Activated T-helper 1 cell treated with anti-CD3 and anti-CD28 coated beads, Interleukin-2, amount 50 U/mL, for 16 hours (primary cell): ENCODE measurements around the gene LCLAT1.
"Not testable (repeated sequence)": the region's sequence is repeated elsewhere in the genome, so short reads cannot be mapped to it uniquely, and the experiment has no call there.

Source experiments
- DNase-seq, 2 donors: peaks; one replicate each; pipeline ENCODE4 v3.0.0-alpha.2; 2020; ENCODE audit warnings: low read depth in 1 of 2, low spot score in 1 of 2

The LCLAT1 gene

DNA sequence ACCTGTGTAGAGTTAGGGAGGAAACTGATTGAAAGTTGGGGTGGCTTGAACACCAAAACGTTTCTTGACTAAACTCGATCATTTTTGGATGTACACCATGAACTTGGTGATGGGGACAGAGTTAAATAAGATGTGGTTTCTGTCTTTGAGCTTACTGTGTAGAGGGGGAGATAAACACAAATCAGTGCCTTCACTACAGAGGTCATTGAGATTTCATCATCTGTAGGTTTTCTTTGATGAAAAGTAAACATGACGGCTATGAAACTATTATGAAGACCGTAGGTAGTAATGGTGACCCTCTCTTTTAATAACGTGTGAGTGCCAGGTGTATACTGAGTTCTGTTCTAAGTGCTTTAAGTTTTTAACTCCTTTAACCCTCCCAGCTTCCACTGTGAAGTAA lies 6.5 kb downstream of the LCLAT1 start:
- no peak for DNase-seq

DNA sequence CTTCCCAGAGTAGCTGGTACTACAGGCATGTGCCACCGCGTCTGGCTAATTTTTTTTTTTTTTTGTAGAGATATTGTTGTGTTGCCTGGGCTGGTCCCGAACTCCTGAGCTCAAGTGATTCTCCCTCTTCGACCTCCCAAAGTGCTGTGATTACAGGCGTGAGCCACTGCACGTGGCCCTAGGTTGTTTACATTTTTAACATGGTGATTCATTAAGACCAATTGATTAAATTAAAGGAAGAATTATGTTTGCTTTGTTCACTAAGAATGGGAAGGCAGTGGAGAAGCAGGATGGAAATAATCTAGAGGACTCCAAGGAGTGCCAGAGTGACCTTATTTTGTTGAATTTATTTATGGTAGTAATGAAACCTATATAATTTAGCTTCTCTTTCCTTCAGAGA lies 7.5 kb downstream of the LCLAT1 start:
- no peak for DNase-seq

DNA sequence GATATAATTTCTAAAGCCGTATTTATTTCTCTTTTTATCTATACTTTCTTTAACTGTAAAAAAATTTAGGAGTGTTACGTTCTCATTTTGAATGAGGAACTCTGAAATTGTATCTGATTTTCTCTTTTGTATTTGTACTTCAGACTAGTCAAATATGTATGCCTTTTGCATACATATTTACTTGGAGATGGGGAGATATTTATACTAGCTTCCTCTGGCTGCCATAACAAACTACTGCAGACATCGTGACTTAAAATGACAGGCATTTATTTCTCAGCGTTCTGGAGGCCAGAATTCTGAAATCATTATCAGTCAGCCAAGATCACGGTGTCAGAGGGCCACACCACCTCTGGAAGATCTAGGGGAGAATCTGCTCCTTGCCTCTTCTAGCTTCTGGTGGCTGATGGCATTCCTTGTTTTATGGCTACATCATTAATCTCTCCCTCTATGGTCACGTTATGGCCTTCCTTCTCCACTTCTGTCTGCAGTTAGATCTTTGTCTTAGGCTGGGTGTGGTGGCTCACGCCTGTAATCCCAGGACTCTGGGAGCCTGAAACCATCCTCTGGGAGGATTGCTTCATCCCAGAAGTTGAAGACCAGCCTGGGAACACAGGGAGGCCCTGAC lies 8.2 kb downstream of the LCLAT1 start:
- no peak for DNase-seq

DNA sequence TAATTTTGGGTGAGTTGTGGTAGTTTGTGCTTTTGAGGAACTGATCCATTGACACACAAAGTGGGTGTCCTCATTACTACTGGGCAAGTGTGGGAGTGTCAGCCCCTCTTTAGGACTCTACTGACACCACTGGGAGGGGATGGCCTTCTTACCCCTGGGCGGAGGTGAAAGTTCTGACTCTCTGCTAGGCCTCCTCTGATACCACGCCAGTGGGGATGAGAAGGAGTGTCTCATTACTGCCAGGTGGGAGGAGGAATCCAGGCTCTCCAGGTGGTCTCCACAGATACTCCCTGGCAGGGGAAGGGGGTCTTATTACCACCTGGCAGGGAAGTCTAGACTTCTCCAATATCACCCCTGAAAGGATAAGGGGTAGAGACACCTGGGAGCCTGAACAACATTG lies 9.1 kb downstream of the LCLAT1 start:
- DNase-seq: no peak

DNA sequence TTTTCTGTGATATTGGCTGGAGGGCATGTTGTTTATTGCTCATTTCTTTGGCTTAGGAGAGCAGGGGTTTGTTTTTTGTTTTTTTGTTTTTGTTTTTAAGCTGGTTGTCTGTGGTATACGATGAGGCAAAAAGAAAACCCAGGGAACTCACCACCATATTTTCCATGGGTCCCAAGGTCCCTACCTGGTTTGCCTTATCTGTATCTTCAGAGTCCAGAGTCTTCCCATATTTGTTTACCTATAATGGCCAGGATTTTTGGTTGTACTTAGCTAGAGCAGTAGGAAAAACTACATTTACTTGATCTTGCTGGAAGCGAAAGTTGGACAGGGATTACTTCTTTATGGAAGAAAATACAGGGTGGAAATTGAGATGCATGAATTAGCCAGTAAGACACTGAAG lies 9.5 kb downstream of the LCLAT1 start:
- no peak for DNase-seq

DNA sequence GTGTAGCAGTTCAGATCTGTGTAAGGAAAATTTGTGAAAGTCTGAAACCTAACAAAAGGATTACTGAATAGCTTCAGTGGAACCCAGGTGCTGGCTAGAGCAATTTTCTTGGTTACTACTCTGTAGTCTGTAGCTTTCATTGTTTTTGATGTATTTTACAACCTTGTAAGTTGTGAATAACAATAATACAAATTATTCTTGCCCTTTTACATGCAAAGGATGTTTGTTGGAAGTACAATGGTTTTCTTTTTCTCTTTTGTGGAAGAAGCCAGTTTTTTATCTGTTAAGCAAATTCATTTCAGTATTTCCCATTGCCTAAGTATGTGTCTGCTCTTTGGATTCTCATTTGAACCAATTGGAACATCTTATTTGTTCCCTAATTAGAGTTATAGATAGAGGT lies 10.2 kb downstream of the LCLAT1 start:
- DNase-seq: no peak

DNA sequence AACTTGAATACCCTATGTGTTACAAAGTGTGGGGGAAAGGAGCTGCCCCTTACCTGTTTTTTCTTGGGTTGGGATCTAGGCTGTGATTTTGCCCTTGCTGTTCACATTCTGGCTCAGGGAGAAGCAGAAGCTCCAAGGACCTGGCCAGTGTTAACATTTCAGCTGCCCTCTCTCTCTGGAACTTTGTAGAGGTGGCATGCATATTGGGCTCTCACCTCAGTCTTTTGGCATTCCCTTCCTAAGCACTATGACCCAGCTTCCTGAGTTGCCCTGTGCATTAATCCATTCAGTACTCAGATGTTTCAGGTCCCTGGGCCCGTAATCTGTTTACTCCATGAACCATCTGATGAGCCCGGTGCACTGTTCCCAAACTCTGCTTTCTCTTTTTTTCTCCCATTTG lies 12.1 kb downstream of the LCLAT1 start:
- no peak for DNase-seq

DNA sequence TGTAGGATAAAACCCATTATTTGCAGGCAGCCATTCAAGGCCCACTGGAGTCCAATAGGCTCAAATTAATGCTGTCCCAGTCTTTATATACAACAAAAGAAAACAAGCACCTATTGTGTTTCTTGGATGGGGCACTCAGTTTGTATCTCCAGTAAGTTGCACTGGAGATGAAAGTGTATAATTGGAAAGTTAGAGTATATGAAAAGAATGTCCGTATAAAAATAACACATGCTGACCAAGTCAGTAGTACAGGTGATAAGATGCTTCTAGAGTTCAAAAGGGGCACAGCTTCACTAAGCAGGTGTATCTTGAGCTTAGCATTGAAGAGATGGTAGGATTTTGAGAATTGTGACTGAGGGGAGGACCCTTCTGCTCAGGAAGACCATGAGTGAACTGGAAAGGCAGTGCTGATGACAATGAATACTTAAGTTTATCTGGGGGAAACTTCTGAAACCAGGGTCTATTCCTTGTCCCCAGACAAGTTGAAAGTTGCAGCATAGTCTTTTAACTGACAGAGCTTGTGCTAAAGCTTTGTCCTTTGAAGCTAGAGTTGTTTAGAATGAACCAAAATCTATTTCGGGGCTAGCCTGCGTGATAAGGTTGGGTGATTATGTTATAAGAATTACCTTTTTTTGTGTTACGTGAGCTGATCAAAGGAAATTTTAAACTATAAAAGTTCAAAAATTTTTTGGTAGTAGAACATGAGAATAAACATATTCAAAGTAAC lies 15.2 kb downstream of the LCLAT1 start:
- DNase-seq: no peak

DNA sequence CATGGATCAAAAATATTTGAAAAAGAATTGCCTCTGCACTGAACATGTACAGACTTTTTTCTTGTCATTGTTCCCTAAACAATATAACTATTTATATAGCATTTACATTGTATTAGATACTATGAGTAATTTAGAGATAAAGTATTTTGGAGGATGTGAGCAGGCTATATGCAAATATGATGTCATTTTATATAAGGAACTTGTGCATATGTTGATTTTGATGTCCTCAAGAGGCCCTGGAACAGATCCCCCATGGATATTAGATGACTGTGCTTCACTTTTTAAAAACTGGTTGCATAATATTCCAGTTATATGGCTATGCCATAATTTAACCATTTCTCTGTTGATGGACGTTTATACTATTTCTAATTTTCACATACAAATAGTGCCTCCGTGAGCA lies 16.5 kb downstream of the LCLAT1 start:
- no peak for DNase-seq

DNA sequence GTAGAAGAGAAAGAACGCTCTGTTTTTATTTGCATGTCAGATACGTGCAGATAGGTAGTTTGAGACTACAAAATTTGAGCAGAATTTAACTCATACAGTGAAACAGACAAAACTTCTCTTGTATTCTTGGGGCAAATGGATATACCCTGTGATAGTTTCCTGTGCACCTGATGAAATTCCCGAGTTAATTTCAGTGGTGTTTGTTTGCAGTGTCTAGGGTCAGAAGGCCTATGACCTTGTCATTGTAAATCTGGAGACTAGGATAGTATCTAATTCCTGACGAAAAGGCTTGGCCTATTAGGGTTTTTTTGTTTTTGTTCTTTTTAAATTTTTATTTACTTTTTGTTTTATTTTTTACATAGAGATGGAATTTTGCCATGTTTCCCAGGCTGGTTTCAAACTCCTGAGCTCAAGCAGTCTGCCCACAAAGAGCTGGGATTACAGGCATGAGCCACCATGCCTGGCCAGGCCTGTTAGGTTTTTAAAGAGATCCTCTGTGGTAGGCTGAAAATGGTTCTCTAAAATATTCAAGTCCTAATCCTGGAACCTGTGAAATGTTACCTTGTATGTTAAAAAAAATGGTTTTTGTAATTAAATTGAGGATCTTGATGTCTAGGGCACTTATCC lies 17.6 kb downstream of the LCLAT1 start:
- no peak for DNase-seq

DNA sequence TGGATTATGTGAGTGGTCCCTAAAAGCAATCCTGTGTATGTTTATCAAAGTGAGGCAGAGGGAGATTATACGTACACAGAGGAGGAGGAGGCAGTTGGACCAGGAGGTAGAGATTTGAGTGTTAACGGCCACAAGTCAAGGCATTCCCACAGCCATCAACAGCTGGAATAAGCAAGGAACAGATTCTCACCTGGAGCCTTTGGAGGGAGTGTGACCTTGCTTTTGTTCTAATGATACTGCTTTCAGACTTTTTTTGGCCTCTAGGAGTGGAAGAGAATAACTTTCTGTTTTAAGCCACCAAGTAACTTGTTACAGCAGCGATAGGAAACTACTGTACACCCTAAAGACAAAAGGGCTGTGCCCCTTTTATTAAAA lies 18.1 kb downstream of the LCLAT1 start:
- DNase-seq: no peak

DNA sequence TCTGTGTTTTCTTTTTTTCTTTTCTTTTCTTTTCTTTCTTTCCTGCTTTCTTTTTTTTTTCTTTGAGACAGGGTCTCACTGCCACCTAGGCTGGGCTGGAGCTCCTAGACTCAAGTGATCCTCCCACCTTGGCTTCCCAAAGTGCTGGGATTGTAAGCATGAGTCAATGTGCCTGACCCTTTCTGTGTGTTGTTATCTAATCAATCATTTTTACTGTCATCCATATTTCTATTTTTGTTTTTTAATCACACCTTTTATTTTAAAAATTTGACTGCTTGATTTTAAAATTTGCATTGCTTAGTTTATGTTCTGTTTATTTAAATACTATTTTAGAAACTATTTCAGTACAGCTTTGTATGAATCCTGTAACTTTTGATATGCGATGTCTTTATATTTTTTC lies 19.2 kb downstream of the LCLAT1 start:
- DNase-seq: no peak

DNA sequence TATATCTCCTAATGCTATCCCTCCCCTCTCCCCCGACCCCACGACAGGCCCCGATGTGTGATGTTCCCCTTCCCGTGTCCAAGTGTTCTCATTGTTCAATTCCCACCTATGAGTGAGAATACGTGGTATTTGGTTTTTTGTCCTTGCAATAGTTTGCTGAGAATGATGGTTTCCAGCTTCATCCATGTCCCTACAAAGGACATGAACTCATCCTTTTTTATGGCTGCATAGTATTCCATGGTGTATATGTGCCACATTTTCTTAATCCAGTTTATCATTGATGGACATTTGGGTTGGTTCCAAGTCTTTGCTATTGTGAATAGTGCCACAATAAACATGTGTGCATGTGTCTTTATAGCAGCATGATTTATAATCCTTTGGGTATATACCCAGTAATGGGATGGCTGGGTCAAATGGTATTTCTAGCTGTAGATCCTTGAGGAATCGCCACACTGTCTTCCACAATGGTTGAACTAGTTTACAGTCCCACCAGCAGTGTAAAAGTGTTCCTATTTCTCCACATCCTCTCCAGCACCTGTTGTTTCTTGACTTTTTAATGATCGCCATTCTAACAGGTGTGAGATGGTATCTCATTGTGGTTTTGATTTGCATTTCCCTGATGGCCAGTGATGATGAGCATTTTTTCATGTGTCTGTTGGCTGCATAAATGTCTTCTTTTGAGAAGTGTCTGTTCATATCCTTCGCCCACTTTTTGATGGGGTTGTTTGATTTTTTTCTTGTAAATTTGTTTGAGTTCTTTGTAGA lies 20.2 kb downstream of the LCLAT1 start:
- DNase-seq: not testable (repeated sequence)

DNA sequence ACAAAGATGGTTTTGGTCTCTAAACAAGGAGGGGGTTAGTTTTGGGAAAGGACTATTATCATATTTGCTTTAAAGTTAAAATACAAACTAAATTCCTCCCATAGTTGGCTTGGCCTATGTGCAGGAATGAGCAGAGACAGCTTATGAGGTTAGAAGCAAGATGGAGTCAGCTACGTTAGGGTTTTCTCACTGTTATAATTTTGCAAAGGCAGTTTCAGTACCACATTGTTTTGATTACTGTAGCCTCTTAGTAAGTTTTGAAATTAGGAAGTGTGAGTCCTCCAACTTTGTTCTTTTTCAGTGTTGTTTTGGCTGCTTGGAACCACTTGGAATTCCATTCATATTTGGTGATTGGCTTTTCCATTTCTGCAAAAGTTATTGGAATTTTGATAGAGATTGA lies 23.4 kb downstream of the LCLAT1 start:
- no peak for DNase-seq

DNA sequence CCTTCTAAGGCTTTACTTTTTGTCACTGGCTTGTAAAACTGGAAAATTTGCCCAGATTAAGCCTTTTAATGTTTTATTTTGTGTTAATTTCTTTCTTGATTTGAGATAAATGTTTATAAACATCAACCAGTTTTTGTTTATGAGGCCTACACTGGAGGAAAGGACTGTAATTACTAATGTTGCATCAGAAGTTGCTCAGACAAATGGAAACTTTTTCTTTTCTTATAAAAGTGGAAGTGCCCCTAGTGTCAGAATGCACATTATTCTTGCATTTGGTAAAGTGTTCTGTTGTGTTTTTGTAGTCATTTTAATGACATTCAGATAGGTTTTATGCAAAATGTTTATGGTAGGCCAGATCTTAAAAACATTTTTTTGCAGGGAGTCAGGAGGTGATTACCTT lies 25.3 kb downstream of the LCLAT1 start:
- no peak for DNase-seq

DNA sequence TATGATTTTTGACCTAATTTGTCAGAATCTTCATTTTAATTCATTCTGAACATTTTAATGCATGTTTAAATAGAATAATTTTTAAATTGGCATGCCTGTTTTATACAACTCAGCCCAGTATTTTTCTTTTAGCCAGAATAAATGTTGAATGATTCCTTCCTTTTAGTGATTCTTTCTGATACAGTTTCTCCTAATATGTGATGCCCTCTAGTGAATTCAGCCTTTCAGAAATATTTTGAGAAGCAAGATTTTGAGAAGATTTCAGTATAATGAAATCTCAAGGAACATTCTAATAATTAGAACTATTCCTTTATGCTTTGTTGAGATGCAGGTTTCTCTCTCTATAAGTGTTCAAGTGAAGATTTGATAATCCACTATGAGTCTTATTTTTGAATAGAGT lies 28.5 kb downstream of the LCLAT1 start:
- no peak for DNase-seq

DNA sequence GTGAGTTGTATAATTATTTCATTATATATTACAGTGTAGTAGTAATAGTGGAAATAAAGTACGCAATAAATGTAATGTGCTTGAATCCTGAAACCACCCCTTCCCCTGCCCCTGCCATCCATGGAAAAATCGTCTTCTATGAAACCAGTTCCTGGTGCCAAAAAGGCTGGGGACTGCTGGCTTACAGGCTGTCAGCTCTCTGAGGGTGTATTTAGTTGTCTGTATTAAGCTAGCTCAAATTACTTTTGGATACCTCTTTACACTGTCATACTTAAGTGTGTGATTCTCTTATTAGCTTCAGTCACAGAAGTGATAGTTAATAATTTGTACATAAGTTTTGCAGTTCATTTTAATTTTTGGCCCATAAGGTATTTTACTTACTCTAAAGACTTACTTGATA lies 29.6 kb downstream of the LCLAT1 start:
- no peak for DNase-seq

DNA sequence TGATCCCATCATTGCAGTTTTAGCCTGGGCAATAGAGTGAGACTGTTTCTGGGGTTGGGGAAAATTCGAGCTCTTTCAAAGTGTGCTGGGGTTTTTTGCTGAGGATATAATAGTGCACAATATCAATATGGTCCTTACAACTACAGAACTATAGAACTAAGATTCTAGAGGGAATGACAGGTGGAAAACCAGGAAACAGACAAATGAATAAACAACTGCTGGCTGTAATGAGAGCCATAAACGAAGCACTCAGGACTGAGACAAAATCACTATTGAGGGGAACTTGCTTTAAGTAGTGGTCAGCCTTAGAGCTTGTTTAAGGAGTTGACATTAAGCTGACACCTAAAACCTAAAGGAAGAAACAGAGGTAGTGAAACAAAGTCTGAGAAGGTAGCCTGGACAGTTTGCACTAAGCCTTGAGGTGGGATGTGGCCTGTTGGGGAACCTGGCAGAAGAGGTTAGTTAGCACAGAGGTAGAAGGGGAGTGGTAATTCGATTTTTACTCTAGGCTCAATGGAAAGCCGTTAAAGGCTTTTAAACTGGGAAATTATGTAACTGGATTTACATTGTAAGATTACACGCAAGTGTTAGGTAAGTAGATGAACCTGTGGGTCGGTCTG lies 33.8 kb downstream of the LCLAT1 start:
- DNase-seq: no peak

DNA sequence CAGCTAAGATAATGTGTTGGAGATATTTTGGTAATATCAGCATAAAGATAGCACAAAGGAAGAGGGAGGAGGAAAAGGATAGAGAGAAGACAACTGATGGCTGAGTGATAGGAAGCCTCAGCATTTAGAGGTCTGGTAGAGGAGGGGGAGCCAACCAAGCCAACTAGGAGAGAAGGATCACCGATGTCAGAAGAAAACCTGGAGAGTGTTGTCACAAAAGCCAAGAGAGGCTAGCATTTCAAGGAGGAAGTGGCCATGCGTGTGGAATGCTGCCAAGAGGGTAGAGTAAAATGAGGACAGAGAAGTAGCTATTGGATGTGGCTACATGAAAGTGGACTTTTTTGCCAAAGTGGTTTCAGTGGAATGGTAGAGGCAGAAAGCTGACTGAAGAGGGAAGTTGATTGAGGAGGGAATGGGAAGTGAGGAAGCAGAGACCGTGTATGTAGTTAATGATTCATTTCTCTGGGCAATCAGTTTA lies 34.3 kb downstream of the LCLAT1 start:
- no peak for DNase-seq

DNA sequence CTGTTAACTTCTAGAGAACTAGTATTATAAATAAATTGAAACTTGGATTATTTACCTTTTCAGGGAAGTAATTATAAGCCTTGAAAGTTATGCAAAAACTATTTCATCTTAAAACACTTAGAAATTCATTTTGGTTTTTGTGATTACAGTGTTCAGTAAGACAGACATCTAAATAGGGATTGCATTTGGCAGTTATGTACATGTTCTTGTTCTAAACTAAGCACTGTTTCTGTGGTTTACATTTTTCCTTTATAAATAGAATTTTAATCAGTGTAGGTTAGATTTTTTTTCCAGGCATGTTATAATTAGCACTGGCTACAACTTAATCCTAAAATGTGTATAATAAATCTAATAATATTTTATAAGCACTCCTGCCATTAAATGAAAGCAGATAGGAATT lies 35.0 kb downstream of the LCLAT1 start:
- no peak for DNase-seq

DNA sequence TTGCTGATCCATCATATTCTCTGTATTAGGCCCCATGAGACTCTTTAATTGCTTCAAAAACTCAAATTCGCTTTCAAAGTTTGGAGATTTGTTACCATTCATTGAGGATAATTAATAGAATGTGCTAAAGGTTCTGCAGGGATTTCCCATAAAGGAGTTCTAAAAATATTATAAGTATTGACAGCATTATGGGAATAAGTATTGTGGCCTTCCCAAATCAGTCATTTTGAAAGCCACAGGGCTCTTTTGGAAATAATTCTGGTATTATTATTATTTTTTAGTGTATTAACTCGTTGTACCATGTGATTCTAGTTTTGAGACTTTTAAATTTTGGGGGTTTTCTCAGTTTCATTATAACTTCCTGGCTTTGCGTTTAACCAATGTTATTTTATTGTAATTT lies 37.1 kb downstream of the LCLAT1 start:
- no peak for DNase-seq
